ENCODE data around the gene C4B.
A peak's percentile ranks its signal among the peaks of the same experiment; 100 is the strongest.
"Not testable (repeated sequence)": the region's sequence is repeated elsewhere in the genome, so short reads cannot be mapped to it uniquely, and the experiment has no call there.

The C4B gene

GRCh38 chr6:31971993-31972708, 42.4 kb upstream of the C4B start, which contains the start of gene DXO:
TSS of gene DXO (minus strand) at chr6:31972138. CDS start at chr6:31971675, 463 bp downstream.
- peak within 1 kb of the TSS; percentile 74 for H2AFZ ChIP-seq (ENCODE audit: low read depth, low read length)
- ATAC-seq (ENCODE audit: insufficient read depth, low read depth) = peak; percentile 91
- TF ChIP-seq, protein P1, sequence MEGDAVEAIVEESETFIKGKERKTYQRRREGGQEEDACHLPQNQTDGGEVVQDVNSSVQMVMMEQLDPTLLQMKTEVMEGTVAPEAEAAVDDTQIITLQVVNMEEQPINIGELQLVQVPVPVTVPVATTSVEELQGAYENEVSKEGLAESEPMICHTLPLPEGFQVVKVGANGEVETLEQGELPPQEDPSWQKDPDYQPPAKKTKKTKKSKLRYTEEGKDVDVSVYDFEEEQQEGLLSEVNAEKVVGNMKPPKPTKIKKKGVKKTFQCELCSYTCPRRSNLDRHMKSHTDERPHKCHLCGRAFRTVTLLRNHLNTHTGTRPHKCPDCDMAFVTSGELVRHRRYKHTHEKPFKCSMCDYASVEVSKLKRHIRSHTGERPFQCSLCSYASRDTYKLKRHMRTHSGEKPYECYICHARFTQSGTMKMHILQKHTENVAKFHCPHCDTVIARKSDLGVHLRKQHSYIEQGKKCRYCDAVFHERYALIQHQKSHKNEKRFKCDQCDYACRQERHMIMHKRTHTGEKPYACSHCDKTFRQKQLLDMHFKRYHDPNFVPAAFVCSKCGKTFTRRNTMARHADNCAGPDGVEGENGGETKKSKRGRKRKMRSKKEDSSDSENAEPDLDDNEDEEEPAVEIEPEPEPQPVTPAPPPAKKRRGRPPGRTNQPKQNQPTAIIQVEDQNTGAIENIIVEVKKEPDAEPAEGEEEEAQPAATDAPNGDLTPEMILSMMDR (IDR thresholded peaks at IDR 0.05; ENCODE audit: borderline replicate concordance, extremely low read depth, low read length, poor library complexity, severe bottlenecking) = no peak
- no peak for TF ChIP-seq EZH2 (IDR thresholded peaks at IDR 0.05; ENCODE audit: borderline replicate concordance, low read depth, low read length, severe bottlenecking)
- peak; percentile 97 for DNase-seq
- no peaks in the 10 kb centered on the region for H3K9me3 ChIP-seq (ENCODE audit: insufficient read depth, low read length, severe bottlenecking)
- peak within 1 kb of the TSS; percentile 79 for H3K27ac ChIP-seq (ENCODE audit: low read length)
- peak within 1 kb of the TSS; percentile 97 for H3K4me2 ChIP-seq (ENCODE audit: insufficient read depth, low read length)
- H3K4me3 ChIP-seq (ENCODE audit: low read depth in 1 of 2, low read length in 2 of 2) = peak within 1 kb of the TSS; percentile 58 to 77
- peaks cover 41% of the 10 kb centered on the region for H3K79me2 ChIP-seq (ENCODE audit: insufficient read depth, low read length)
- peaks cover 6% of the 10 kb centered on the region; the same call in 1 of the 2 replicates for H4K20me1 ChIP-seq (ENCODE audit: insufficient read depth, low read length)
- peaks cover 41% of the 10 kb centered on the region for H3K4me1 ChIP-seq (ENCODE audit: insufficient read depth, low read length)
- peak within 1 kb of the TSS; percentile 69 for H3K9ac ChIP-seq (ENCODE audit: low read depth, low read length)
- peaks cover 36% of the 10 kb centered on the region for H3K36me3 ChIP-seq (ENCODE audit: insufficient read depth, low read length)
- H3K27me3 ChIP-seq (ENCODE audit: insufficient read depth, low read length, poor library complexity) = no peaks in the 10 kb centered on the region

DNA sequence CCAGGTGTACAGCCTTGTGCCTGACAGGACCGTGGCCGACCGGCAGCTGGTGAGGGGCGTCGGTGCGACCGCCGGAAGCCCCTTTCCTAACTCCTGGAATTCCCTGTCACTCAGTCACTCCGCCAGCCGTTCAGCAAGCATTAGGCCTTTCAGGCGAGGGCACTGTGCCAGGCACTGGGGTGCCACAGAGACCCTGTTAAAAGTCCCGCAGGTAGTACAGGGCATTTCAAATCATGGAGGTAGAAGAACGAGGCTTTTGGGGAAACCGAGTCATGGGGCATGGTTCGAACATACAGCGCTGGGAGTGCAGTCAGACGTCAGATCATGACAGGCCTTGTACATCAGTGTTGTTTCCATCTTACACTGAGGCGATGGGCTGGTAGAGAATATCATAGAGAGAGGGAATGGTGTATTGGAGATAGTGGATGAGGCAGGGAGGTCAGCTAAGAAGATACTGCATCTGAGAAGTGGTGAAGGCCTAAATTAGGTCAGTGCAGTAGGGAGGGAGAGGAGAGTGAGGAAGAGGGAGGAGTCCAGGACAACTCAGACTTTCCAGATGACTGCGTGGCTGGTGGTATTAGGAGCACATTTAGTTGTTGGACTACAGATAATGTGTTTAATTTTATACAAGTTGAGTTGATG, 41.8 kb upstream of the C4B start:
- Histone ChIP-seq H3K27ac (ENCODE audit: low read length) (peak overlapping the region; percentile 79), H3K4me1 (ENCODE audit: insufficient read depth, low read length) (peaks cover 41% of the 10 kb centered on the region), H3K36me3 (ENCODE audit: insufficient read depth, low read length) (peaks cover 29% of the 10 kb centered on the region), H3K9ac (ENCODE audit: low read depth, low read length) (peak overlapping the region; percentile 69), H2AFZ (ENCODE audit: low read depth, low read length) (peak overlapping the region; percentile 74), H3K4me3 (ENCODE audit: low read depth in 1 of 2, low read length in 2 of 2) (peak overlapping the region; percentile 58 to 77), H3K9me3 (ENCODE audit: insufficient read depth, low read length, severe bottlenecking) (no peaks in the 10 kb centered on the region), H3K27me3 (ENCODE audit: insufficient read depth, low read length, poor library complexity) (no peaks in the 10 kb centered on the region), H3K4me2 (ENCODE audit: insufficient read depth, low read length) (peak overlapping the region; percentile 97), H3K79me2 (ENCODE audit: insufficient read depth, low read length) (peaks cover 41% of the 10 kb centered on the region), H4K20me1 (ENCODE audit: insufficient read depth, low read length) (peaks cover 6% of the 10 kb centered on the region; the same call in 1 of the 2 replicates)
- DNase-seq (no peak), ATAC-seq (ENCODE audit: insufficient read depth, low read depth) (no peak)
- TF ChIP-seq EZH2 (IDR thresholded peaks at IDR 0.05; ENCODE audit: borderline replicate concordance, low read depth, low read length, severe bottlenecking) = no peak
- TF ChIP-seq, protein P1 (IDR thresholded peaks at IDR 0.05; ENCODE audit: borderline replicate concordance, extremely low read depth, low read length, poor library complexity, severe bottlenecking) = no peak

- H3K4me1 ChIP-seq (ENCODE audit: insufficient read depth, low read length) = peaks cover 22% of the 10 kb centered on the region
- H4K20me1 ChIP-seq (ENCODE audit: insufficient read depth, low read length); H3K27me3 ChIP-seq (ENCODE audit: insufficient read depth, low read length, poor library complexity); H3K4me2 ChIP-seq (ENCODE audit: insufficient read depth, low read length); H2AFZ ChIP-seq (ENCODE audit: low read depth, low read length); H3K36me3 ChIP-seq (ENCODE audit: insufficient read depth, low read length); H3K9me3 ChIP-seq (ENCODE audit: insufficient read depth, low read length, severe bottlenecking); DNase-seq; H3K9ac ChIP-seq (ENCODE audit: low read depth, low read length); H3K4me3 ChIP-seq (ENCODE audit: low read depth in 1 of 2, low read length in 2 of 2); ATAC-seq (ENCODE audit: insufficient read depth, low read depth); H3K27ac ChIP-seq (ENCODE audit: low read length): not testable (repeated sequence)
- H3K79me2 ChIP-seq (ENCODE audit: insufficient read depth, low read length) = peaks cover 24% of the 10 kb centered on the region
These were observed 38.5 kb upstream of the C4B start for GRCh38 chr6:31976065-31976464.

DNA sequence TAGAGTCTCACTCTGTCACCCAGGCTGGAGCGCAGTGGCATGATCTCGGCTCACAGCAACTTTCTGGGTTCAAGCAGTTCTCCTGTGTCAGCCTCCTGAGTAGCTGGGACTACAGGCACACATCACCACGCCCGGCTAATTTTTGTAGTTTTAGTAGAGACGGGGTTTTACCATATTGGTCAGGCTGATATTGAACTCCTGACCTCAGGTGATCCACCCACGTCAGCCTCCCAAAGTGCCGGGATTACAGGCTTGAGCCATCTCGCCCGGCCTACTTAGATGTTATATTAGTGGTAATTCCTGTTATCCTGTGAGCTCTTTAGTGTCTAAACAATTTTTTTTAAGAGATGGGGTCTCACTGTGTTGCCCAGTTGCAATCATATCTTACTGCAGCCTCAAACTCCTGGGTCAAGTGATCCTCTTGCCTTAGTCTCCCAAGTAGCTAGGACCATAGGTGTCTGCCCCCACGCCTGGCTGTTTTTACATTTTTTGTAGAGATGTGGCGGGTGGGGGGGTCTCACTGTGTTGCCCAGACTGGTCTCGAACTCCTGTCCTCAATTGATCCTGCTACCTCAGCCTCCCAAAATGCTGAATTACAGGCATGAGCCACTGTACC, 36.7 kb upstream of the C4B start:
- Histone ChIP-seq H3K4me2 (ENCODE audit: insufficient read depth, low read length) (no peak overlapping the region), H3K36me3 (ENCODE audit: insufficient read depth, low read length) (peaks cover 9% of the 10 kb centered on the region), H3K4me1 (ENCODE audit: insufficient read depth, low read length) (peaks cover 10% of the 10 kb centered on the region), H4K20me1 (ENCODE audit: insufficient read depth, low read length) (no peaks in the 10 kb centered on the region), H3K9ac (ENCODE audit: low read depth, low read length) (no peak overlapping the region), H3K79me2 (ENCODE audit: insufficient read depth, low read length) (peaks cover 11% of the 10 kb centered on the region), H2AFZ (ENCODE audit: low read depth, low read length) (no peak overlapping the region), H3K9me3 (ENCODE audit: insufficient read depth, low read length, severe bottlenecking) (no peaks in the 10 kb centered on the region), H3K4me3 (ENCODE audit: low read depth in 1 of 2, low read length in 2 of 2) (no peak overlapping the region), H3K27ac (ENCODE audit: low read length) (no peak overlapping the region), H3K27me3 (ENCODE audit: insufficient read depth, low read length, poor library complexity) (no peaks in the 10 kb centered on the region)
- no peak for DNase-seq
- ATAC-seq (ENCODE audit: insufficient read depth, low read depth) = no peak
- TF ChIP-seq EZH2 (IDR thresholded peaks at IDR 0.05; ENCODE audit: borderline replicate concordance, low read depth, low read length, severe bottlenecking) = no peak
- TF ChIP-seq, protein P1 (IDR thresholded peaks at IDR 0.05; ENCODE audit: borderline replicate concordance, extremely low read depth, low read length, poor library complexity, severe bottlenecking) = no peak
